H1 (cell line): ENCODE measurements around the gene BTBD9. TPM values are rescaled to one million over a fixed set of nuclear protein-coding genes. Genes with fewer than 3 reads are reported as not detected.

Experiments used
- CTCF ChIA-PET: fragments of 300-600 bp; sonication (Branson Sonifier 250); formaldehyde crosslinking; loops from one replicate; lab custom pipeline; 2021; ENCODE audit not compliant: partially characterized antibody; lab: Charles Lee
- POLR2A ChIA-PET: fragments of 300-600 bp; sonication (Branson Sonifier 250); formaldehyde crosslinking; loops from one replicate; lab custom pipeline; 2021; ENCODE audit warnings: inconsistent platforms; ENCODE audit not compliant: partially characterized antibody; lab: Charles Lee
- DNase-seq, 2 experiments: peaks; one replicate each; pipeline versions ENCODE4 v3.0.0 to v3.0.0-alpha.2; 2010 to 2022; ENCODE audit warnings: low spot score in 2 of 2, low read depth in 1 of 2, mixed read lengths in 1 of 2
- FAIRE-seq: peaks from 2 replicates; lab custom pipeline; 2011; peaks lifted over from hg19 to GRCh38; lab: Jason Lieb, UNC
- H2AFZ ChIP-seq: 2 replicates; pipeline ENCODE4 v1.8.1; 2012; ENCODE audit warnings: low read length, inconsistent platforms
- H2AK5ac ChIP-seq: 2 replicates; pipeline ENCODE4 v1.6.1; 2013; ENCODE audit warnings: low read depth, low read length
- H2BK120ac ChIP-seq: replicated peaks from 2 replicates; pipeline ENCODE3; 2013; ENCODE audit warnings: low read depth, low read length, inconsistent platforms
- H2BK12ac ChIP-seq: 2 replicates; pipeline ENCODE4 v1.6.1; 2013; ENCODE audit warnings: low read depth, low read length
- H2BK15ac ChIP-seq: 2 replicates; pipeline ENCODE4 v1.6.1; 2013; ENCODE audit warnings: low read length
- H2BK20ac ChIP-seq: 2 replicates; pipeline ENCODE4 v1.6.1; 2013; ENCODE audit warnings: low read length
- H2BK5ac ChIP-seq: 2 replicates; pipeline ENCODE4 v1.6.1; 2013; ENCODE audit warnings: low read depth, low read length
- H3K14ac ChIP-seq: 2 replicates; pipeline ENCODE4 v1.6.1; 2013; ENCODE audit warnings: inconsistent platforms; ENCODE audit not compliant: insufficient read length
- H3K18ac ChIP-seq: 2 replicates; pipeline ENCODE4 v1.6.1; 2013; ENCODE audit warnings: low read length; ENCODE audit errors: extremely low read depth
- H3K23ac ChIP-seq: 2 replicates; pipeline ENCODE4 v1.6.1; 2013; ENCODE audit warnings: inconsistent platforms; ENCODE audit not compliant: insufficient read length
- H3K23me2 ChIP-seq: 2 replicates; pipeline ENCODE4 v1.6.1; 2013; ENCODE audit warnings: low read depth, low read length
- H3K27ac ChIP-seq: 2 replicates; pipeline ENCODE4 v1.6.1; 2011; ENCODE audit warnings: low read depth, low read length, inconsistent platforms
- H3K27me3 ChIP-seq, 4 experiments: replicated peaks in 1 of 4; 1 replicate in 1 of 4; 2 replicates in 3 of 4; pipeline versions ENCODE4 v1.6.1 to v1.8.1; 2011 to 2013; ENCODE audit warnings: low read length in 3 of 4, mild to moderate bottlenecking in 3 of 4, inconsistent platforms in 2 of 4, mixed read lengths in 2 of 4, moderate library complexity in 1 of 4; ENCODE audit not compliant: control insufficient read depth in 3 of 4, insufficient read depth in 3 of 4; ENCODE audit errors: extremely low read depth in 1 of 4
- H3K36me3 ChIP-seq, 4 experiments: 2 replicates each; pipeline versions ENCODE4 v1.6.1 to v1.8.1; 2011 to 2013; ENCODE audit warnings: mild to moderate bottlenecking in 4 of 4, low read length in 3 of 4, moderate library complexity in 2 of 4, control low read depth in 1 of 4, inconsistent platforms in 1 of 4; ENCODE audit not compliant: insufficient read depth in 4 of 4, control insufficient read depth in 2 of 4
- H3K4ac ChIP-seq: replicated peaks from 2 replicates; pipeline ENCODE3; 2013; ENCODE audit warnings: low read length, low read depth, mixed read lengths, inconsistent platforms; ENCODE audit not compliant: insufficient read length
- H3K4me1 ChIP-seq, 4 experiments: replicated peaks in 1 of 4; 1 replicate in 1 of 4; 2 replicates in 3 of 4; pipeline versions ENCODE4 v1.6.1 to v1.8.1; 2011 to 2013; ENCODE audit warnings: low read length in 3 of 4, inconsistent platforms in 2 of 4, mixed read lengths in 1 of 4; ENCODE audit not compliant: insufficient read depth in 4 of 4, control insufficient read depth in 3 of 4
- H3K4me2 ChIP-seq, 2 experiments: 2 replicates each; pipeline versions ENCODE4 v1.6.1 to v1.8.1; 2011 to 2013; ENCODE audit warnings: low read depth in 2 of 2, low read length in 2 of 2, control low read depth in 1 of 2, inconsistent platforms in 1 of 2, mild to moderate bottlenecking in 1 of 2; ENCODE audit not compliant: insufficient read depth in 1 of 2
- H3K4me3 ChIP-seq, 4 experiments: fragments of 200-600, 300-600 bp in 1 of 4; sonication (generic), shearing (Covaris generic), sonication (Bioruptor Twin) in 1 of 4; 2 replicates each; pipeline versions ENCODE4 v1.5.1 to v1.8.1; 2011 to 2016; ENCODE audit warnings: low read length in 4 of 4, low read depth in 3 of 4, control low read depth in 2 of 4, inconsistent platforms in 2 of 4, mild to moderate bottlenecking in 2 of 4, mixed read lengths in 1 of 4, moderate library complexity in 1 of 4; ENCODE audit not compliant: insufficient read depth in 2 of 4; ENCODE audit errors: extremely low read depth in 1 of 4
- H3K56ac ChIP-seq: replicated peaks from 2 replicates; pipeline ENCODE3; 2013; ENCODE audit warnings: low read depth, mild to moderate bottlenecking, mixed read lengths, low read length, inconsistent platforms; ENCODE audit not compliant: insufficient read length
- H3K79me1 ChIP-seq: 2 replicates; pipeline ENCODE4 v1.6.1; 2013; ENCODE audit warnings: low read depth, low read length, control low read depth
- H3K79me2 ChIP-seq, 2 experiments: 2 replicates each; pipeline versions ENCODE4 v1.6.1 to v1.8.1; 2012 to 2013; ENCODE audit warnings: low read length in 2 of 2, mild to moderate bottlenecking in 2 of 2, inconsistent platforms in 1 of 2; ENCODE audit not compliant: insufficient read depth in 2 of 2, control insufficient read depth in 1 of 2
- H3K9ac ChIP-seq, 4 experiments: replicated peaks in 1 of 4; 1 replicate in 1 of 4; 2 replicates in 3 of 4; pipeline versions ENCODE4 v1.6.1 to v1.8.1; 2011 to 2013; ENCODE audit warnings: low read depth in 3 of 4, low read length in 3 of 4, control low read depth in 2 of 4, mild to moderate bottlenecking in 2 of 4, moderate library complexity in 2 of 4, inconsistent platforms in 1 of 4; ENCODE audit errors: extremely low read depth in 1 of 4
- H3K9me3 ChIP-seq, 2 experiments: 2 replicates each; pipeline versions ENCODE4 v1.6.1 to v1.8.1; 2012 to 2013; ENCODE audit warnings: mild to moderate bottlenecking in 2 of 2, moderate library complexity in 2 of 2, control low read depth in 1 of 2, inconsistent platforms in 1 of 2, low read depth in 1 of 2, low read length in 1 of 2, mixed read lengths in 1 of 2; ENCODE audit not compliant: insufficient read depth in 2 of 2
- H4K20me1 ChIP-seq, 2 experiments: replicated peaks in 1 of 2; 2 replicates each; pipeline versions ENCODE3 to v1.8.1; 2011 to 2013; ENCODE audit warnings: inconsistent platforms in 2 of 2, low read length in 2 of 2, mild to moderate bottlenecking in 1 of 2; ENCODE audit not compliant: insufficient read depth in 2 of 2, control insufficient read depth in 1 of 2
- H4K5ac ChIP-seq: 2 replicates; pipeline ENCODE4 v1.6.1; 2013; ENCODE audit warnings: low read length, low read depth, mixed read lengths, inconsistent platforms; ENCODE audit not compliant: insufficient read length
- H4K8ac ChIP-seq: 2 replicates; pipeline ENCODE4 v1.8.0; 2013; ENCODE audit warnings: mild to moderate bottlenecking, moderate library complexity, low read length, inconsistent platforms; ENCODE audit not compliant: insufficient read depth; ENCODE audit errors: extremely low read depth
- H4K91ac ChIP-seq: replicated peaks from 2 replicates; pipeline ENCODE3; 2013; ENCODE audit warnings: low read length, mixed read lengths, inconsistent platforms; ENCODE audit not compliant: insufficient read length
- BRCA1 ChIP-seq: IDR thresholded peaks from 2 replicates; pipeline ENCODE4 v1.6.1; 2012; ENCODE audit warnings: low read depth, low read length, improper control_type of control experiment
- KDM4A ChIP-seq: IDR thresholded peaks from one replicate; pipeline ENCODE4 v1.7.1; 2012; ENCODE audit warnings: low read depth, mild to moderate bottlenecking, moderate library complexity, low read length, inconsistent platforms; ENCODE audit not compliant: severe bottlenecking
- SP1 ChIP-seq: IDR thresholded peaks from 2 replicates; pipeline ENCODE4 v1.6.1; 2011; ENCODE audit warnings: low read depth, low read length
- SUZ12 ChIP-seq: fragments of 200-600 bp; sonication (generic); IDR thresholded peaks from 2 replicates; pipeline ENCODE4 v1.6.1; 2012; ENCODE audit warnings: mild to moderate bottlenecking, inconsistent platforms, low read length, moderate library complexity, mixed read lengths
- WGBS, 2 experiments: shearing (Covaris generic) in 1 of 2; methylation state at CpG; one replicate each; pipeline versions ENCODE4 v1.1.6 to v1.1.7; 2013 to 2015; ENCODE audit warnings: low lambda C conversion rate in 2 of 2, mixed read lengths in 2 of 2, inconsistent platforms in 1 of 2, low coverage in 1 of 2, missing lambda C conversion rate in 1 of 2; ENCODE audit not compliant: insufficient replicate concordance in 2 of 2, insufficient coverage in 1 of 2, insufficient read length in 1 of 2; ENCODE audit errors: extremely low coverage in 1 of 2, missing lambda C conversion rate in 1 of 2; 5-methylcytosine and 5-hydroxymethylcytosine counted together
- polyA plus RNA-seq, 7 experiments: library from polyadenylated mRNA; depleted of rRNA in 3 of 7; stranded (reverse) in 5 of 7; unstranded in 2 of 7; fragments of >200 nt in 5 of 7; fragments of 200-250 nt in 2 of 7; gene quantifications; 1 replicate in 5 of 7; 2 replicates in 1 of 7; 4 replicates in 1 of 7; pipeline versions ENCODE4 v1.2.1 to v1.2.3, GENCODE V29; 2011 to 2013; ENCODE audit warnings: missing spikeins in 2 of 7, mixed read lengths in 2 of 7
- total RNA-seq: library from RNA; stranded (reverse); fragmentation: NEBNext Ultra II Directional; extraction: Animal tissue kit (Norgen Biotek cat#: 25700); gene quantifications from 2 replicates; pipeline ENCODE4 v1.2.1, GENCODE V29; 2021
- TF ChIP-seq, protein P1 (sequence below): IDR thresholded peaks from 2 replicates; pipeline ENCODE4 v1.6.1; 2011; ENCODE audit warnings: low read length, improper control_type of control experiment

Gene BTBD9
- total and polyA plus RNA-seq, 2 of the 8 experiments (the other 6 are each of a cell fraction or from before 2014, with no cell fraction given) = 0.92 to 4.1 TPM

DNA sequence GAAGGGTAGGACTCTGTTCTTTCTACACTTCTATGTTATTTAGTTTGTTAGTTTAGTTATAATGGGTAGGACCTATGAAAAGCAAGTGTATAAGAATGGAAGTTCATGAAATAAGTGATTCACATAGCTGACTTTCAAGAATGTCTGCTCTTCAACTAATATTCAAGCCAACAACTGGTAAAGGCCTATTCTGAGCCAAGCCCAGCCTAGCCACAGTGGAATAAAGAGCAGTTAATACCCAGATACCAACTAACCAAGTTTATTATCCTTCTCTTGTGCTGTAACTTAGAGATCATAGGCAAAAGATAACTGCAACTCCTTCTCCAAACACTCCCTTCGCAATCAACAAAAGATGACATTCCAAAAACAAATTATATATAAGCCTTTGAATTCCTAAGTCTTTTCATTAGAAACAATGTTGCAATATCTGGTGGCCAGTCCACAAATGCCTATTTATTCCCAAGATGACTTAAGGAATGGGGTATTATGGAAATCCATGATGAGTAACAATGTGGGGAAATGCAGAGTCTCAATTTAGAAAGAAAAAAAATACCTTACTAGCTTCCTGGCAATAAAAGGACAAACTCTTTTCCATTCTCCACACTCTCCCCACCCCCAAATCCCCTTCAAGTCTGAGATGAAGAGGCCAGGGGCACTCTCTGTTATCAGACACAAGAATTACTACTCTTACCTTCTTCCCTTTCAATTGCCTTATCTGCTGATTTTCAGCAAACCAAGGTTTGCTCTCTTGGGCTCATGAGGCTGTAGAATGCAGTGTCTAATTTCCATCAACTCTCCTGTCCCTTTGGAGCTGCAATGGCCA, 27.4 kb downstream of the BTBD9 start:
- WGBS, 2 experiments = 96% methylated on average over 1 of the region's 1 CpG; no CpG with 5 or more reads in 1 of the 2 experiments
- no peak overlapping the region for H4K5ac ChIP-seq
- TF ChIP-seq SP1 (no peak), SUZ12 (no peak), BRCA1 (no peak), KDM4A (no peak)
- TF ChIP-seq, protein P1, sequence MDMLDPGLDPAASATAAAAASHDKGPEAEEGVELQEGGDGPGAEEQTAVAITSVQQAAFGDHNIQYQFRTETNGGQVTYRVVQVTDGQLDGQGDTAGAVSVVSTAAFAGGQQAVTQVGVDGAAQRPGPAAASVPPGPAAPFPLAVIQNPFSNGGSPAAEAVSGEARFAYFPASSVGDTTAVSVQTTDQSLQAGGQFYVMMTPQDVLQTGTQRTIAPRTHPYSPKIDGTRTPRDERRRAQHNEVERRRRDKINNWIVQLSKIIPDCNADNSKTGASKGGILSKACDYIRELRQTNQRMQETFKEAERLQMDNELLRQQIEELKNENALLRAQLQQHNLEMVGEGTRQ = no peak

More for the DNA sequence above, 27.4 kb downstream of the BTBD9 start:
- no peak overlapping the region for H3K9ac ChIP-seq
- FAIRE-seq (no peak), DNase-seq (no peak)
- H3K4me3 ChIP-seq = no peak overlapping the region
- H4K91ac ChIP-seq = no peak overlapping the region
- H3K79me2 ChIP-seq = no peaks in the 10 kb centered on the region
- H2BK15ac ChIP-seq = no peak overlapping the region
- no peaks in the 10 kb centered on the region for H3K9me3 ChIP-seq
- H2BK5ac ChIP-seq = no peak overlapping the region
- no peak overlapping the region for H2AFZ ChIP-seq
- no peak overlapping the region for H2AK5ac ChIP-seq
- H4K20me1 ChIP-seq = no peaks in the 10 kb centered on the region
- no peak overlapping the region for H3K56ac ChIP-seq
- no peak overlapping the region for H2BK120ac ChIP-seq
- CTCF ChIA-PET = interaction anchor here (1.4 kb wide), 1 partner anchor 42 kb away, joined by 4 read pairs; no protein-coding TSS in a partner anchor
- H2BK12ac ChIP-seq = no peak overlapping the region
- 0 out of 2 replicates have a peak, but pooled peaks cover 2% of the 10 kb centered on the region for H3K23me2 ChIP-seq
- H3K27ac ChIP-seq = no peak overlapping the region
- no peaks in the 10 kb centered on the region for H3K4me1 ChIP-seq
- no peak overlapping the region for H4K8ac ChIP-seq
- H3K36me3 ChIP-seq = no peaks in the 10 kb centered on the region
- H3K4ac ChIP-seq = no peak overlapping the region
- no peak overlapping the region for H3K14ac ChIP-seq
- no peak overlapping the region for H3K18ac ChIP-seq
- no peak overlapping the region for H2BK20ac ChIP-seq
- no peak overlapping the region for H3K4me2 ChIP-seq
- H3K27me3 ChIP-seq = no peaks in the 10 kb centered on the region
- no peak overlapping the region for H3K23ac ChIP-seq
- POLR2A ChIA-PET = interaction anchor here (1.7 kb wide), 1 partner anchor 27 kb away, joined by 8 read pairs; the partner anchor contains the start of gene BTBD9
- H3K79me1 ChIP-seq = no peaks in the 10 kb centered on the region
